GM18858 (cell line): Measurements from ENCODE around the gene PTCRA.

Experiments used
- ATAC-seq: cut with Tn5 transposase; IDR thresholded peaks from one replicate; pipeline ENCODE4 v1.9.1; 2021; ENCODE audit not compliant: unreplicated experiment

The PTCRA gene

DNA sequence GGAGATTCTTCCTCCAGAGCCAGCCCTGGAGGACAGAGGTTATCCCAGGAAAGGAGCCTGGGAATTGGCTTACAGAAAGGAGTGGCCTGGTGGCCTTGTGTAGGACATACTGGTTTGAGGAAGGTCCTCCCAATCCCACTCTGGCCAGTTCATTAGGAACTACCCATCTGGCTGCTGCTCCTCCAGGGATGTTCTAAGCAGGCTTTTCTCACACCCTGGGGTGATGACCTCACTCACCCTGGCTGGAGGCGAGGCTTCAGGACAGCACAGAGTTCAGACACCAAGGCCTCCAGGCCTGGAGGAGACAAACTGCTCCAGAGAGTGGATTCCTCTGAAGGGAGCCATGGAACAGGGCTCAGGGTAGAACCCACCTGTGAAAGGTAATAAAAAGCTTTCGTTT lies 53.6 kb downstream of the PTCRA start:
- no peak for ATAC-seq

DNA sequence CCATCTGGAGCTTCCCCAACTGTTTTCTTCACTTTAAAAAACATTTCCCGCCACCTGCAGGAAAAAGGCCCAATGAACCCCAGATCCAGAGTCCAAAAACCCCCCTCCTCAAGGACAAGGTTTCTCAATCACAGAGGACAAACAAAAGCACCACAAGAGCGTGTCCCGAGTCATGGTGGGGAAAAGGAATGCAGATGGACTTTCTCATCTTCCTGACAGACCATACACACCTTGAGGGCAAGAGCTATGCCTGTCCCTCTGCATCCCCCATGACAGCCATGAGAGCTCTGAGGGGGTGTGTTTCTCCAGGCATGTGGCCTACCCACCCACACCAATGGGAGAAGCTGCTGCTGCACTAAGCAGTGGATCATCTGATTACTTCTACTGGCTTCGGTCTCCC lies 54.1 kb downstream of the PTCRA start:
- no peak for ATAC-seq

DNA sequence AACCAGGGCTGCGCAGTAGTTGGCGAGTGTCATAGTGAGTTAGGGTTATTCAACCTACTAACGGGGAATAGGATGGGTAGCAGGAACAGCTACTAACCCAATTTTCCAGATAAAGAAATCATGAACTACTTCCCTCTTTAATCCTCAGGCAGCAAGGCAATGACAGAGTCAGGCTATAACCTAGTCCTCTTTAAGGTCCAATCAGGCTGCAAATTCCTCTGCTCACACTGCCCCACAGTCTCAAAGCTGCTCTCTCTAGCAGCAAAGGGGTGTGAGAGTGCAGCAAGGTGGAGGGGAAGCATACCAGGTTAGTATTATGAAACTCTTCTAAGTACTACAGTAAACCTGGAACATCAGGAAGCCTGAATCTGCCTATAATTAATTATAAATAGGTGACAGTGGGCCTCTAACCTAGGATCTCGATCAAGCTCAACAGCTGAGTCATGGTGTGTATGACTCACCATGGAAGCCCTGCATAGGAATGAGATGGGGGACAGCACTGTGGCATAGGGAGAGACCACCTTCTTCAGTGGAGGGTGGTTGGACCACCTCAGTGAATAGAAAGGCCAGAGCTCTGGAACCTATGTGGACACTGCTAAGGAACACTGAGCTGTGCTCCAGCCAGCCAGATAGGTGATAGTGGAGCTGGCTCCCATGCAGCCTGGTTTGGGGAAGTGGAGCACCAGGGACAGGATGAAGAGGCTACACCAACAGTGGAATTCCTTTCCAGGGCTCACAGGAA lies 55.2 kb downstream of the PTCRA start:
- ATAC-seq = no peak

DNA sequence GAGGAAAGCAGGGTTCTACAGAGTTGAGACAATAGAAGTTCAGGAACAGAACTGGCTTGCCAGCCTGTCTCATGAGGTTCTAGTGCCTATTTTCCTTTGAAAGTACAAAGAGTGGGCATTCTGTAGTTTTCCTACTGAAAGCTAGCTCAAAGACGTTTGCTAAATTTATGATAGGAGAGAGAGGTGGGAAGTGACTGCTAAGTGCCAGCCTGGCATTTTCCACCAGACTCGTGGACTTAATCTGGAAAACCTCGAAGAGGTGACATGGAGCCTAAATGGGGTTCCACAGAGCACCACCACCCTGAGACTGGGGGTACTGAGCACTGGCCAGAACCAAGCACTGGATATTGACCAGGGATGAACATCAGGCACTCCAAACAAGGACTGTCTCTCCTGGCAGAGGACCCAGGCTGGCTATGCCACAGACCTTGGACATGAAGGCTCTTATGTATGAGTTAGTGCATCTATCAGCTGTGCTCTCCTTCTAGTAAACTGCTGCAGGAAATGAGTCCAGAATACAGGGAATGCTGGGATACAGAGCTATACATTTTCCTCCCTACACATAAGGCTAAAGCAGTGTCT lies 56.0 kb downstream of the PTCRA start:
- no peak for ATAC-seq

DNA sequence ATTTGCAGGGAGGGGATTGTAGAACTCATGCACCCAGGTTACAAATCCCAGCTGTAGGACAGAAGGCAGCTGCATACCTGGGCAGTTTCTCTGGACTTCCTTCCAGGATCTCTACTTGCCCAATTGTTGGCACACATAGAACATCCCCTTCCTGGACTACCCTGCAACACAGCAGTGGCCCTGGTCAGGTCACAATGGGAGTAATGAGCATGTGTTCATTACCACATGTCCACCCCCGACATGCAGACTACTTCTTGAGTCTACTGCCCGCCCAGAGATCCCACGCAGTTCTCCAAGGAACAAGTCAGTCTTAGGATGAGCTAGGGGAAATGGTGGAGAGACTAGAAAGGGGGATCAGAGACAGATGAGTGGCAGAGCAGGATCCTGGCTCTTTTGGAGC lies 58.1 kb downstream of the PTCRA start:
- ATAC-seq = no peak

DNA sequence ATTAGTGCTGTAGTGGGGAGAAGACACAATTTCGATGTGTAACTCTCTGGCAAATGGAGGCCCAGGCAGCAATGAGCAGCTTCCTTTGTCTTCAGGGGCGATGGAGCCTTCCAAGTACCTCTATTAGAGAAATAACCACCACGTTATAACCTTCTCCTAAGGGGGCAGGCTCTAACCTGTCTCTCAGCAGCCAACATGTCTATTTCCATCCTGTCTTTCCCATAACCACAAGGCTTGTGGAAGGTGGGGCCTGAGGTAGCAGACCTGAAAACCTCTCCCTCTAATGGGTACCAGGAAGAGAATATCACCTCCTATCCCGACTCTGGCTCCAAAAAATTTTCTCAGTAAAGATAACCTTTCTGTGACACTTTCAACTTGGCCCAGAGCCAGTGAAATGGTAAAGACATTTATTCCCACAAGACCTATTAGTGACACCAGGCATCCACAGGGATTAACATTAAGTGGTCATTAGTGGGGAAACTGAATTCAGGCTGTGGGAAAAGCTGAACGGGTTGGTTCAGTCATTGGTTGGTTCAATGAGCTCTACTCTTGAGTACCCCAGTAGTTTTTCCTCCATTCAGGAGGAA lies 59.2 kb downstream of the PTCRA start:
- ATAC-seq = no peak
